Nephron (organoid): ENCODE data around the gene GPR173.

Experiments
- H3K27ac Mint-ChIP-seq, 3 experiments: 2 replicates each; pipeline ENCODE4 v1.8.0; 2020; ENCODE audit warnings: mixed read lengths in 3 of 3, mild to moderate bottlenecking in 2 of 3, moderate library complexity in 1 of 3
- H3K27me3 Mint-ChIP-seq: 2 replicates; pipeline ENCODE4 v1.8.0; 2021; ENCODE audit warnings: low read depth, mild to moderate bottlenecking, moderate library complexity, mixed read lengths
- H3K36me3 Mint-ChIP-seq: 2 replicates; pipeline ENCODE4 v1.8.0; 2020; ENCODE audit warnings: low read depth, mixed read lengths
- H3K4me1 Mint-ChIP-seq: 2 replicates; pipeline ENCODE4 v1.8.0; 2020; ENCODE audit warnings: mixed read lengths
- H3K4me3 Mint-ChIP-seq, 3 experiments: 2 replicates each; pipeline ENCODE4 v1.8.0; 2020; ENCODE audit warnings: mild to moderate bottlenecking in 3 of 3, mixed read lengths in 3 of 3, moderate library complexity in 2 of 3
- H3K9me3 Mint-ChIP-seq: 2 replicates; pipeline ENCODE4 v1.8.0; 2020; ENCODE audit warnings: mixed read lengths
- TF ChIP-seq, protein P1 (sequence below), 3 experiments: fragments of 200-600 bp; sonication (generic); IDR thresholded peaks; one replicate each; pipeline ENCODE4 v1.5.0; 2021; ENCODE audit warnings: antibody characterized with exemption in 3 of 3; ENCODE audit not compliant: unreplicated experiment in 3 of 3

GPR173 gene

DNA sequence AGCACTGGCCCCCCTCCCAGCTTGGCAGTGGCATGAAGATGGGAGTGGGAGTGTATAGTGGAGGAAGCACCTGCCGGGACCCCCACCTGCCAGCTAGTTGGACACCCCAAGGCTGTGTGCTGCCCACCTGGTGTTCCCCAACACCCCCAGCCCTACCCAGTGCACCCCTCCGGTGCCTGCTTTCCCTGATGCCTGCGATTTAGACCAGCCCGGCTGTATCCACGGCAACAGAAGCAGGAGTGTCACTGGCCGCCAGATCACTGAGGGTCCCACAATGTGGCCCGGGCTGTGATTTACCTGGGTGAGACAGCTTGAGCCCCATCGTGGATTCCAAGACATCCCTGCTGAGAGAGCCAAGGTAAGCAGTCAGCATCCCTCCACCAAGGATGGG lies 533 bp downstream of the GPR173 start:
- Mint-ChIP-seq H3K27me3 (peaks cover 5% of the 10 kb centered on the region), H3K9me3 (no peaks in the 10 kb centered on the region), H3K4me1 (no peaks in the 10 kb centered on the region), H3K27ac (peak overlapping the region in 1 of 3 experiments; percentile 36), H3K36me3 (no peaks in the 10 kb centered on the region), H3K4me3 (peak overlapping the region in 2 of 3 experiments; percentile 90 to 92)
- TF ChIP-seq, protein P1, sequence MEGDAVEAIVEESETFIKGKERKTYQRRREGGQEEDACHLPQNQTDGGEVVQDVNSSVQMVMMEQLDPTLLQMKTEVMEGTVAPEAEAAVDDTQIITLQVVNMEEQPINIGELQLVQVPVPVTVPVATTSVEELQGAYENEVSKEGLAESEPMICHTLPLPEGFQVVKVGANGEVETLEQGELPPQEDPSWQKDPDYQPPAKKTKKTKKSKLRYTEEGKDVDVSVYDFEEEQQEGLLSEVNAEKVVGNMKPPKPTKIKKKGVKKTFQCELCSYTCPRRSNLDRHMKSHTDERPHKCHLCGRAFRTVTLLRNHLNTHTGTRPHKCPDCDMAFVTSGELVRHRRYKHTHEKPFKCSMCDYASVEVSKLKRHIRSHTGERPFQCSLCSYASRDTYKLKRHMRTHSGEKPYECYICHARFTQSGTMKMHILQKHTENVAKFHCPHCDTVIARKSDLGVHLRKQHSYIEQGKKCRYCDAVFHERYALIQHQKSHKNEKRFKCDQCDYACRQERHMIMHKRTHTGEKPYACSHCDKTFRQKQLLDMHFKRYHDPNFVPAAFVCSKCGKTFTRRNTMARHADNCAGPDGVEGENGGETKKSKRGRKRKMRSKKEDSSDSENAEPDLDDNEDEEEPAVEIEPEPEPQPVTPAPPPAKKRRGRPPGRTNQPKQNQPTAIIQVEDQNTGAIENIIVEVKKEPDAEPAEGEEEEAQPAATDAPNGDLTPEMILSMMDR (IDR thresholded peaks at IDR 0.05; ENCODE audit: unreplicated experiment in 3 of 3): no peak

DNA sequence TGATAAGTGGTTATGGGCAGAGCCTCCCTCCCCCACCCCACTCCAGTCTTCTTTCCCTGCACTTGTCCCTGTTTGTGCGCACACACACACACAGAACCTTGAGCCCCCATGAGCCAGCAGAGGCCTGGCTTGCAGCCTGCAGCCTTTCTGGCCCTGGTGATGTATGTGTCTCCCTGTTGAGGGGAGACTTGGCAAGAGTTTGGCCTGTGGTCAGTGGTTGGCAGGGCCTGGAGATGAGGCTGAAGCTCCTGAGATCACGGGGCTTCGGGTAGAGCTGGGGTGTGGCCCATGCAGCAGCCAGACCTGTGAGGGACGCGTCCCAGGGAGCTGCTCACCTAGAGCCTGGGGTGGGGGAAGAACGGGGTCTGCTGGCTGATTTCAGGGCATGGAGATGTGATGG lies 2.3 kb downstream of the GPR173 start:
- H3K36me3 Mint-ChIP-seq: no peaks in the 10 kb centered on the region

DNA sequence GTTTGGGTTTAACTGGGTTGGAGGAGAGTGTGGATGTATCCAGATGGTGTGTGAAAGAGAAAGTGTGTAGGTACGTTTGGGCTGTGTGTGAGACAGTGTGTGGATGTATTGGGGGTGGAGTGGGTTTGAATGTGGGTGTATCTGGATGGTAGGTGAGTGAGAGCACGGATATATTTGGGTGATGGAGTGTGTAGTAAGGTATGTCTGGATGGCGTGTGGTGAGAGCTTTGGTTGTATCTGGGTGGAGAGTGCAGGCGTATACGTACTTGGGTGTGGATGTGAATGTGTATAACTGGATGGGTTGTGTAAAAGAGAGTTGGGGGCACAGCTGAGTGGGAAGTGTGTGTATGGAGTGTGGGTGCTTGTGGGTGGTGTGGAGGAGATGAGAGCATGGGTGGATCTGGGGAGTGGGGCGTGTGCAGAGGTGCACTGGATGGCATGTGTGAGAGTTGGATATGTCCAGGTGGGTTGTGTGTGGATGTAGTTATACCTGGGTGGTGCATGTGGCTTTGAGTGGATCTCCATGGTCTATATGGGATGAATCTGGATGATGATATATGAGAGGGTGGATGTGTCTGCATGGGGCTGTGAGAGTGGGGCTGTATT lies 6.8 kb downstream of the GPR173 start:
- peaks cover 5% of the 10 kb centered on the region for H3K36me3 Mint-ChIP-seq
- no peaks in the 10 kb centered on the region for H3K4me1 Mint-ChIP-seq
- H3K9me3 Mint-ChIP-seq: no peaks in the 10 kb centered on the region
- no peak overlapping the region for H3K4me3 Mint-ChIP-seq
- H3K27me3 Mint-ChIP-seq: no peaks in the 10 kb centered on the region
- TF ChIP-seq, protein P1 (IDR thresholded peaks at IDR 0.05; ENCODE audit: unreplicated experiment in 3 of 3): no peak
- H3K27ac Mint-ChIP-seq: no peak overlapping the region

More for the DNA sequence above, 2.3 kb downstream of the GPR173 start:
- no peaks in the 10 kb centered on the region for H3K4me1 Mint-ChIP-seq
- TF ChIP-seq, protein P1 (IDR thresholded peaks at IDR 0.05; ENCODE audit: unreplicated experiment in 3 of 3): no peak
- H3K4me3 Mint-ChIP-seq: no peak overlapping the region
- H3K27ac Mint-ChIP-seq: no peak overlapping the region
- no peaks in the 10 kb centered on the region for H3K27me3 Mint-ChIP-seq
- no peaks in the 10 kb centered on the region for H3K9me3 Mint-ChIP-seq

DNA sequence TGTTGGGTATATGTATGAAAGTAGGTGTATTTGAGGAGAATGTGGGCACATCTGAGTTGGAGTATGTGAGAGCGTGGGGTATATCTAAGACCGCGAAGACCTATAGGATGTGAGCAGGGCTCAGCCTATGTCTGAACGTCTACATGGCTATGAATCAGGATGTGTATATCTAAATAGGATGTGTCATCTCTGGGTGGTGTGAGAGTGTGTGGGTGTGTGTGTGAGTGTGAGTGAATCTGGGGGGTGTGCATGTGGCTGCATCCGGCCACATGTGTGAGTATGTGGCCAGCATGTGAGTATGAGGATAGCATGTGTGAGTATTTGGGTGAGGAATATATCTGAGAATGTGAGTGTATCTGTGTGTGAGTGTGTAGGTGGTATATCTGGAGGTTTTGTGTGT lies 7.7 kb downstream of the GPR173 start:
- H3K4me1 Mint-ChIP-seq: no peaks in the 10 kb centered on the region
- H3K27me3 Mint-ChIP-seq: no peaks in the 10 kb centered on the region
- H3K27ac Mint-ChIP-seq: no peak overlapping the region
- TF ChIP-seq, protein P1 (IDR thresholded peaks at IDR 0.05; ENCODE audit: unreplicated experiment in 3 of 3): no peak
- H3K9me3 Mint-ChIP-seq: peaks cover 2% of the 10 kb centered on the region
- no peak overlapping the region for H3K4me3 Mint-ChIP-seq
- H3K36me3 Mint-ChIP-seq: peaks cover 5% of the 10 kb centered on the region

DNA sequence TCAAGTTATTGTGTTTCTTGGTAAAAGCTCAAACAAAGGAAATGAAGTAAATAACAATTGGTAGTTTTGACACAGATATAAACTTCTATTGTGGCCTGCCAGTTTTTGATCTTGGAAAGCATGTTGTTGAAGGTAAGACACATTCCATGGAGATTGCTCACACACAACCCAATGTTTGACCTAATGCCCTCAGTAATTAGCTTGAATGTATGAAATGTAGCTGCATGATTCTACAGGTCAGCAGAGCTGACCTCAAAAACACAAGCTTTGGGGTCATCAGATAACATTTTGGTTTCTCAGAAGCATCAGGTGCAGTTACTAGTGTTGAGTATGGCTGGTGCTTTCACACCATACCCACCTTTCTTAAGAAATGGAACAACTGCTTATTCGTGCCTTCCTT lies 16.5 kb downstream of the GPR173 start:
- Mint-ChIP-seq H3K27ac (no peak overlapping the region), H3K27me3 (no peaks in the 10 kb centered on the region), H3K36me3 (peaks cover 7% of the 10 kb centered on the region), H3K9me3 (peaks cover 3% of the 10 kb centered on the region), H3K4me1 (no peaks in the 10 kb centered on the region), H3K4me3 (no peak overlapping the region)
- TF ChIP-seq, protein P1 (IDR thresholded peaks at IDR 0.05; ENCODE audit: unreplicated experiment in 3 of 3): no peak

DNA sequence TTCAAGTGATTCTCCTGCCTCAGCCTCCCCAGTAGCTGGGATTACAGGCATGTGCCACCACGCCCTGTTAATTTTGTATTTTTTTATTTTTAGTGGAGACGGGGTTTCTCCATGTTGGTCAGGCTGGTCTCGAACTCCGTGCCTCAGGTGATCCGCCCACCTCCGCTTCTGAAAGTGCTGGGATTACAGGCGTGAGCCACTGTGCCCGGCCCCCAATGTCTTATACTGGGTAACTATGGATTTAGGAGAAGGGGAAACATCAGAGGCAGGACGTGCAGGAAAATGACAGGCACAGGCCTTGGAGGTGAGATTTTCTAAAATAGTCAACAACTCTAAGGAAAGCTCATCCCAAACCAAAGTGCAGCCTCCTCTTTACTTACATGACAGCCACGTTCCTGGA lies 22.5 kb downstream of the GPR173 start:
- Mint-ChIP-seq H3K4me1 (peaks cover 11% of the 10 kb centered on the region), H3K27me3 (no peaks in the 10 kb centered on the region), H3K4me3 (no peak overlapping the region), H3K9me3 (no peaks in the 10 kb centered on the region), H3K36me3 (no peaks in the 10 kb centered on the region), H3K27ac (no peak overlapping the region)
- TF ChIP-seq, protein P1 (IDR thresholded peaks at IDR 0.05; ENCODE audit: unreplicated experiment in 3 of 3): no peak
